Measurements from ENCODE around the gene PPP1R17.

PPP1R17 gene

GRCh38 chr7:31683445-31684225 is 3.4 kb upstream of the PPP1R17 start:
- TF ChIP-seq CTCF (IDR thresholded peaks at IDR 0.05; ENCODE audit: poor library complexity, severe bottlenecking), result no peak
- Histone ChIP-seq H3K27ac (ENCODE audit: poor library complexity, severe bottlenecking) (no peak overlapping the region), H3K27me3 (ENCODE audit: insufficient read depth, poor library complexity, severe bottlenecking) (peaks cover 14% of the 10 kb centered on the region), H3K36me3 (ENCODE audit: low read depth) (no peaks in the 10 kb centered on the region), H3K4me3 (ENCODE audit: severe bottlenecking) (no peak overlapping the region), H3K9me3 (ENCODE audit: severe bottlenecking) (no peaks in the 10 kb centered on the region), H3K4me1 (ENCODE audit: insufficient read depth, poor library complexity, severe bottlenecking) (no peaks in the 10 kb centered on the region)
- DNase-seq (ENCODE audit: low spot score) (no peak), ATAC-seq (ENCODE audit: low read depth) (no peak)

GRCh38 chr7:31688372-31688771 is 1.4 kb downstream of the PPP1R17 start:
- Histone ChIP-seq H3K27me3 (ENCODE audit: insufficient read depth, poor library complexity, severe bottlenecking) (peaks cover 6% of the 10 kb centered on the region), H3K9me3 (ENCODE audit: severe bottlenecking) (no peaks in the 10 kb centered on the region), H3K27ac (ENCODE audit: poor library complexity, severe bottlenecking) (no peak overlapping the region), H3K36me3 (ENCODE audit: low read depth) (no peaks in the 10 kb centered on the region), H3K4me3 (ENCODE audit: severe bottlenecking) (no peak overlapping the region), H3K4me1 (ENCODE audit: insufficient read depth, poor library complexity, severe bottlenecking) (no peaks in the 10 kb centered on the region)
- TF ChIP-seq CTCF (IDR thresholded peaks at IDR 0.05; ENCODE audit: poor library complexity, severe bottlenecking), result no peak
- no peak for ATAC-seq (ENCODE audit: low read depth)
- DNase-seq (ENCODE audit: low spot score), result no peak

- H3K27ac ChIP-seq (ENCODE audit: poor library complexity, severe bottlenecking), result no peak overlapping the region
- H3K4me1 ChIP-seq (ENCODE audit: insufficient read depth, poor library complexity, severe bottlenecking), result no peaks in the 10 kb centered on the region
- ATAC-seq (ENCODE audit: low read depth) (no peak), DNase-seq (ENCODE audit: low spot score) (no peak)
- H3K36me3 ChIP-seq (ENCODE audit: low read depth), result no peaks in the 10 kb centered on the region
- H3K27me3 ChIP-seq (ENCODE audit: insufficient read depth, poor library complexity, severe bottlenecking), result peaks cover 5% of the 10 kb centered on the region
- no peak for TF ChIP-seq CTCF (IDR thresholded peaks at IDR 0.05; ENCODE audit: poor library complexity, severe bottlenecking)
- H3K9me3 ChIP-seq (ENCODE audit: severe bottlenecking), result no peaks in the 10 kb centered on the region
- no peak overlapping the region for H3K4me3 ChIP-seq (ENCODE audit: severe bottlenecking)
Measured at GRCh38 chr7:31688996-31689395, 2.0 kb downstream of the PPP1R17 start.

GRCh38 chr7:31690935-31691334 is 3.9 kb downstream of the PPP1R17 start:
- Histone ChIP-seq H3K4me1 (ENCODE audit: insufficient read depth, poor library complexity, severe bottlenecking) (no peaks in the 10 kb centered on the region), H3K36me3 (ENCODE audit: low read depth) (no peaks in the 10 kb centered on the region), H3K9me3 (ENCODE audit: severe bottlenecking) (no peaks in the 10 kb centered on the region), H3K27ac (ENCODE audit: poor library complexity, severe bottlenecking) (no peak overlapping the region), H3K27me3 (ENCODE audit: insufficient read depth, poor library complexity, severe bottlenecking) (peaks cover 5% of the 10 kb centered on the region), H3K4me3 (ENCODE audit: severe bottlenecking) (no peak overlapping the region)
- DNase-seq (ENCODE audit: low spot score) (no peak), ATAC-seq (ENCODE audit: low read depth) (no peak)
- no peak for TF ChIP-seq CTCF (IDR thresholded peaks at IDR 0.05; ENCODE audit: poor library complexity, severe bottlenecking)

GRCh38 chr7:31692451-31692850 is 5.4 kb downstream of the PPP1R17 start:
- Histone ChIP-seq H3K27me3 (ENCODE audit: insufficient read depth, poor library complexity, severe bottlenecking) (peaks cover 11% of the 10 kb centered on the region), H3K4me1 (ENCODE audit: insufficient read depth, poor library complexity, severe bottlenecking) (no peaks in the 10 kb centered on the region), H3K27ac (ENCODE audit: poor library complexity, severe bottlenecking) (no peak overlapping the region), H3K4me3 (ENCODE audit: severe bottlenecking) (no peak overlapping the region), H3K36me3 (ENCODE audit: low read depth) (no peaks in the 10 kb centered on the region), H3K9me3 (ENCODE audit: severe bottlenecking) (no peaks in the 10 kb centered on the region)
- TF ChIP-seq CTCF (IDR thresholded peaks at IDR 0.05; ENCODE audit: poor library complexity, severe bottlenecking), result no peak
- DNase-seq (ENCODE audit: low spot score) (no peak), ATAC-seq (ENCODE audit: low read depth) (no peak)
